Upper lobe of right lung (tissue), 1 donor: ENCODE data around the gene ENKUR. TPM values are rescaled to one million over a fixed set of nuclear protein-coding genes. Genes with fewer than 3 reads are reported as not detected.
A peak's percentile ranks its signal among the peaks of the same experiment; 100 is the strongest.

Experiments
- ATAC-seq: fragments of 200-7000 bp; cut with Tn5 transposase; one replicate; pipeline ENCODE4 v1.9.1; 2020; ENCODE audit warnings: mild to moderate bottlenecking, moderate library complexity
- DNase-seq: peaks from one replicate; pipeline ENCODE4 v3.0.0-alpha.2; 2020
- H3K27ac ChIP-seq: fragments of 200-600 bp; one replicate; pipeline ENCODE4 v1.8.0; 2022
- H3K27me3 ChIP-seq: fragments of 200-600 bp; one replicate; pipeline ENCODE4 v1.8.0; 2022; ENCODE audit warnings: mild to moderate bottlenecking
- H3K36me3 ChIP-seq: fragments of 200-600 bp; one replicate; pipeline ENCODE4 v1.8.0; 2022
- H3K4me1 ChIP-seq: fragments of 200-600 bp; one replicate; pipeline ENCODE4 v1.8.0; 2022
- H3K4me3 ChIP-seq: fragments of 200-600 bp; one replicate; pipeline ENCODE4 v1.8.0; 2022; ENCODE audit warnings: mild to moderate bottlenecking
- H3K9me3 ChIP-seq: fragments of 200-600 bp; one replicate; pipeline ENCODE4 v1.8.0; 2022
- CTCF ChIP-seq: fragments of 200-600 bp; IDR thresholded peaks from one replicate; pipeline ENCODE4 v1.8.0; 2022; ENCODE audit warnings: antibody characterized with exemption
- intact Hi-C: fragments of 100-400 bp; cut with DNase I; formaldehyde crosslinking; loops from one replicate; pipeline ENCODE4 v1.11.0; 2022
- total RNA-seq: library from RNA; stranded (reverse); fragmentation: NEBNext Ultra II Directional; extraction: Animal tissue kit (Norgen Biotek cat#: 25700); gene quantifications from one replicate; pipeline ENCODE4 v1.2.1, GENCODE V29; 2021
- donor health status: DM: no; HTN: yes; CAD: no; lungs with severe emphysema.

The ENKUR gene
- total RNA-seq, 1 donor from 2014 or later: 0.49 TPM

GRCh38 chr10:24992512-24993133 lies 23.3 kb downstream of the ENKUR start:
- intact Hi-C loops: no loop called here
- no peaks in the 10 kb centered on the region for H3K36me3 ChIP-seq
- H3K4me1 ChIP-seq: no peaks in the 10 kb centered on the region
- ATAC-seq (no peak), DNase-seq (no peak)
- H3K9me3 ChIP-seq: no peaks in the 10 kb centered on the region
- H3K27ac ChIP-seq: no peak overlapping the region
- H3K27me3 ChIP-seq: no peaks in the 10 kb centered on the region
- H3K4me3 ChIP-seq: no peak overlapping the region
- no peak for TF ChIP-seq CTCF

- no peaks in the 10 kb centered on the region for H3K27me3 ChIP-seq
- no peaks in the 10 kb centered on the region for H3K9me3 ChIP-seq
- no peak for DNase-seq
- TF ChIP-seq CTCF: no peak
- no peaks in the 10 kb centered on the region for H3K36me3 ChIP-seq
- H3K27ac ChIP-seq: no peak overlapping the region
- no peak overlapping the region for H3K4me3 ChIP-seq
- no peaks in the 10 kb centered on the region for H3K4me1 ChIP-seq
- ATAC-seq: no peak
- intact Hi-C loops: no loop called here
These were observed 24.7 kb downstream of the ENKUR start for GRCh38 chr10:24991298-24991697.

DNA sequence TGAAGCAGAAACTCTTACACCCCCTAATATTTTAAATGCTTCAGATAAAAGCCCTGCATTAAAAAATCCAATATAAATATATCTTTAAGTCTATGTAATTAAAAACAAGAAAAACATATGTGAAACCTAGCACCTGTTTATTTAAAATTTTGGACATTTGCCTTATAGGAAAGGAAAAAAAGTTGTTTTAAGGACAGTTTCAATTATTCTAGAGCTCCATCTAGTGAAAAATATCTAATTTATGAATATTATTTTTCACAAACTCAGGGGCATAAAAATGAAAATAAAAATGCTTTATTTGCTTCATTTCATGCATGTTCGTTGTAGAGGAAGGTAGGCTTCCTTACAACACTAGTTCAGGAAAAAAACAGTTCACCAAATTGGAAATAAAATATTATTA lies 26.1 kb downstream of the ENKUR start:
- Histone ChIP-seq H3K36me3 (no peaks in the 10 kb centered on the region), H3K4me3 (no peak overlapping the region), H3K27me3 (no peaks in the 10 kb centered on the region), H3K27ac (no peak overlapping the region), H3K4me1 (no peaks in the 10 kb centered on the region), H3K9me3 (no peaks in the 10 kb centered on the region)
- DNase-seq (no peak), ATAC-seq (no peak)
- intact Hi-C loops: no loop called here
- peak; percentile 33 for TF ChIP-seq CTCF

DNA sequence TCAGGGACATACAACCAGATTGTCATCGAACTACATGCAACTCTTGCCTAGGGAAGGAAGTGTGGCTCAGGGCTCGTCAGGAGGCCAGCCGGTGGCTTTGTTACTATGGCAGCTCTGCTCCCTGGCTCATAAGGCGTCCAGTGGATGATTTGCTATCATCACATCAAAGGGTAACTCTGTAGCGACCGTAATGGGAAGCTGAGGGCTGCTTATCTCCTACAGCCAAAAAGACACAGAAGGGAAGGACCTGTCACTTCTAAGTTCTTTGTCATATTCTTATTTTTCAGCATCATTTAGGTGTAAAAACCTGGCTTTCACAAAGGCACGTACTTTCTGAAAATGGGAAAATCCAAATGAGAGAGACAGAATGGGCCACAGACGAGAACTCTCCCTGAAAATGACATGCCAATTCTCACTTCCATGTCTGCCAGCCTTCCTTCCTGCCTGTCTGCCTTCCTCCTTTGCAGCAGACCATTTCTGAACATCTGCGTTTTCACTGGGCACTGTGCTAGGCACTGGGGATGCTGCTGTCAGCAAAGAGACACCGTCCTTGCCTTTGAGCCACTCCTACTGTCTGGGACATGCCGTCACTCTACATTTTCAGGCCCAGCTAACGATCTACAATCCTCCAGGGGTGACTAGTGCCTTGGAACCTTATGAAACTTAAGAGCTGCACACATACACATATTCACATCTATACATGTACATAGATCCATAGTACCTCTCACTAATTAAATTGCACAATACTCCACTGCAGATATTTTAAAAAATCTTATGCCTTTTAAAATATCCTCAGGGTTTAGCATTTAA lies 26.9 kb downstream of the ENKUR start:
- no peak for ATAC-seq
- no peak for DNase-seq

GRCh38 chr10:24984906-24985305 lies 31.1 kb downstream of the ENKUR start:
- no peak for ATAC-seq
- no peak for TF ChIP-seq CTCF
- Histone ChIP-seq H3K36me3 (no peaks in the 10 kb centered on the region), H3K4me1 (no peaks in the 10 kb centered on the region), H3K27me3 (no peaks in the 10 kb centered on the region), H3K9me3 (no peaks in the 10 kb centered on the region), H3K27ac (no peak overlapping the region), H3K4me3 (no peak overlapping the region)
- DNase-seq: no peak
- intact Hi-C loops: no loop called here

More for the DNA sequence above, 26.9 kb downstream of the ENKUR start:
- no peaks in the 10 kb centered on the region for H3K9me3 ChIP-seq
- intact Hi-C loops: no loop called here
- no peak overlapping the region for H3K27ac ChIP-seq
- no peaks in the 10 kb centered on the region for H3K27me3 ChIP-seq
- H3K4me3 ChIP-seq: no peak overlapping the region
- H3K36me3 ChIP-seq: no peaks in the 10 kb centered on the region
- TF ChIP-seq CTCF: no peak
- no peaks in the 10 kb centered on the region for H3K4me1 ChIP-seq
